NCI-H2029 treated with DMSO at 0.1 percent for 48 hours (cell line): Measurements from ENCODE around the gene U2AF2.

Experiments
- DNase-seq: peaks from one replicate; lab custom pipeline; 2025; lab: John Stamatoyannopoulos, UW

Gene U2AF2

DNA sequence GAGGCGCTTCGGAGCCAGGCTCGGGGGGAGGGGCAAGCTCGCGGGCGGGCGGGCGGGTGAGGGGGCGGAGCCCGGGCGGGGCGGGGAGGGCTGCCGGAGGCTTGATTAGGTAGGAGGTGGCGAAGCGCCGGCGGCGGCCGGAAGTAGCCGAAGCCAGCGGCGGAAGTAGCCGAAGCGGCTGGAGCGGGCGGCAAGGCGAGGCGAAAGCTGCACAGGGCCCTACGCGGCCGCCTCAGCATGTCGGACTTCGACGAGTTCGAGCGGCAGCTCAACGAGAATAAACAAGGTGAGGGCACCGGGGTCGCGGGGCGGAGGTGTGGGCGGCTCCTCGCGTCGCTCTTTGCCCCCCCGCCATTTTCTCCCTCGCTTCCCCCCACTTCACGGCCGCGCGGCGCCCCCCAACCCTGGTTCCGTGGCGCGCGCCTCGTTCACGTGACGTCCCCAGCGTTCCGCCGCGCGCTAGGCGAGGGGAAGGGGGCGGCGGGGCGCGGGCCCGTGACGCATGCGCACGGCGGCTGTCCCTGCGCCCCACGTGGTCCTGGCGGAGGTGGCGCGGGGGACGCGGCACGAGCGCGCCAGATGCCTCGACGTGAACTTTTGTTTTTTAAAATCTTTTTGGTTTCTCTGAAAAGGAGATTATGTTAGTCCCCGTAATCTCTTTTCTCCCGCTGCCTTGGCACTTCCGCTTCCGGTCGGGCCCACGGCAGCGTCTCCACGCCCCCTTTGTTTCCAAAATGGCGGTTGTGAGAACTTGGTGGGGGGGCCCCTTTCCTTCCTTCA lies at the start of gene U2AF2:
U2AF2 (plus strand) TSS at position 168 of the 780 bp plus-strand sequence; CDS start at position 238, 70 bp downstream.
- DNase-seq = peak; percentile 59

DNA sequence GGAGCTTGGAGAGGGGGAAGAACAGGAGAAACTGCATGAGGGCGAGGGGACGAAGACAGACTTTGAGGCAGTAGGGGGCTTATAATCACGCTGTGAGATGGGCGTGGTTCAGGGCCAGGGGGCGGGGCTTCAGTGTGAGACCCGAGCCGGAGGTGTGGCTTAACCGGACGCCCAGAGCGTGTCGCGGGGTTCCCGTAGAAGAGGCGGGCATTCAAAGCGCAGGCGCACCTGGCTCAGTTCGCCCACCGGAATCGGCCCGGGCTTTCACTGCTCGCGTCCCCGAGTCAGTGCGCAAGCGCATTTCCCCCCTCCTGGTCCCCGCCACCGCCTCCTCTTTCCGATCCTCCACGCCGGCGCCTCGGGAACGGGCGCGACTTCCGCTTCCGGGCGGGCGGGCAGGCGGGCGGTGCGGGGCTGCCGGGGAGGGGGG lies 49.6 kb upstream of the U2AF2 start:
- DNase-seq = peak; percentile 85

- peak; percentile 62 for DNase-seq
These were observed 49.0 kb upstream of the U2AF2 start, which contains the start of gene ZNF865 for GRCh38 chr19:55605637-55606470. Gene ZNF865, plus strand, starts transcription at chr19:55605647. Its CDS starts 7,972 bp downstream, at chr19:55613619.

DNA sequence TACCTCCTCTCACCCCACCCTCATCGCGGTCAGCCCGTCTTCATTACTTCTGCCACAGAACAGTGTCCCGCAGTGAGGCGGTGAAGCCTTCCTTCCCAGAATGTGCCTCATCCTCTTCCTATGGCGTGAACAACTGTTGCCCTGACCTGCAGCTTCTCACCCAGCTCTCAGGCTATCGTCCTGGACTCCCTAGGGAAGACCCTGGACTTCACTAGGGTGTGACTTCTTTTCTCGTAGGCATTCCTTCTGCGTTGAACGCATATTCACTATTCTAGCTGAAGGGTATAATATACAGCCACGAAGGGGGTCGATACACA lies 48.4 kb upstream of the U2AF2 start:
- no peak for DNase-seq

DNA sequence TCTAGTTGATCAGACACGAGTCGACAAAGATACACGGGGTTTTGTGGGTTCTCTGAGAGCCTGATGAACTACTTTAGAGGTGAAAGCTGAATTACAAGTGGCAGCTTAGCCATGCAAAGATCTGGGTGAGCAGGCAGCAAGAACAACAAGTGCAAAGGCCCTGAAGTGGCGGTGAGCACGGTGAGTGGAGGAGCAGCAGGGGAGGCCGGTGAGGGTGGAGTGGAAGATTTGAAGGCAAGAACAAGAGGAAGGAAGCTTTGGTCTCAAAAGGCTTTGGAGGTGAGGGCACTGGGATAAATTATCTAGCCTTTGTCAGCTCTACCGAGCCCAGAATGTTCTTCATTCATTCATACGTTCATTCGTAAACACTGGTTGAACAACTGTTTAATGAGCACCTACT lies 48.0 kb upstream of the U2AF2 start:
- DNase-seq = no peak

GRCh38 chr19:55609326-55609725 lies 45.5 kb upstream of the U2AF2 start:
- DNase-seq = no peak

- no peak for DNase-seq
These were observed 43.4 kb upstream of the U2AF2 start for GRCh38 chr19:55611300-55611982.

DNA sequence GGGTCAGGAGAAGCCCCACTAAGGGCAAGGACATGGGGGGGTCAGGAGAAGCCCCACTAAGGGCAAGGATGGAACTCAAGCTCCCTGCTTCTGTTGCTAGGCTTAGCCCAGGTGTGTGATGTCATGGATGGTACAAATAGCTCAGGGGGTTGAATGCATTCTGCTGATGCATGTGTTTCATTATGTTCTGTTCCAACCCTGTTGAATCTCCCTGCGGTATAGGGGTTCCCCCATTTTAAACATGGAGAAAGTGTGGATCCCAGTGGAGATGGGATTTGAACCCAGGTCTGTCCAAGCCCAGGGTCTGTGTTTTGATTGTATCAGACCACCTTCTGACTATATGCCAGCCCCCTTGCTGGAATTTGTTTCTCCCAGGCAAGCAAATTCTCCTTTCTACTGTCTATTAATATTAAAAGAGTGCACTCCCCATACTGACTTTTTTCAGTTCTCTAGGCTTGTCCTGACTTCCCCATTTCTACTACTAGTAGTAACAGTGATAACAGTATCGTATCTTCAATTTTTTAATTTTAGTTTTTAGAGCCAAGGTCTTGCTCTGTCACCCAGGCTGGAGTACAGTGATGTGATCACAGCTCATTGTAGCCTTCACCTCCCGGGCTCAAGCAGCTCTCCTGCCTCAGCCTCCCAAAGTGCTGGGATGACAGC lies 42.7 kb upstream of the U2AF2 start:
- DNase-seq = no peak

DNA sequence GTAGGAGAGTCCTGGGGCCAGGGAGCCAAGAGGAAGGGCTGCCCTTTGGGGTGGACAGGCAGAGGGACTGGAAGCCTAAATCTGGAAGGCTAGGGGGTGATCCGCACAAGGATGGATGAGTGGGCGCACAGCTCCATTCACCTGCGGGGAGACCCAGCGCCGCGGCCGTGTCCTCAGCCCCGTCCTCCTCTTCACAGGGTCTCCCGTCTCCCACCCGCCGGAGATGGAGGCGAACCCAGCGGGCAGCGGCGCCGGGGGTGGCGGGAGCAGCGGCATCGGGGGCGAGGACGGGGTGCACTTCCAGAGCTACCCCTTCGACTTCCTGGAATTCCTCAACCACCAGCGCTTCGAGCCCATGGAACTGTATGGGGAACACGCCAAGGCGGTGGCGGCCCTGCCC lies 41.4 kb upstream of the U2AF2 start:
- DNase-seq = no peak

- no peak for DNase-seq
These were observed 40.7 kb upstream of the U2AF2 start for GRCh38 chr19:55613930-55614710.

DNA sequence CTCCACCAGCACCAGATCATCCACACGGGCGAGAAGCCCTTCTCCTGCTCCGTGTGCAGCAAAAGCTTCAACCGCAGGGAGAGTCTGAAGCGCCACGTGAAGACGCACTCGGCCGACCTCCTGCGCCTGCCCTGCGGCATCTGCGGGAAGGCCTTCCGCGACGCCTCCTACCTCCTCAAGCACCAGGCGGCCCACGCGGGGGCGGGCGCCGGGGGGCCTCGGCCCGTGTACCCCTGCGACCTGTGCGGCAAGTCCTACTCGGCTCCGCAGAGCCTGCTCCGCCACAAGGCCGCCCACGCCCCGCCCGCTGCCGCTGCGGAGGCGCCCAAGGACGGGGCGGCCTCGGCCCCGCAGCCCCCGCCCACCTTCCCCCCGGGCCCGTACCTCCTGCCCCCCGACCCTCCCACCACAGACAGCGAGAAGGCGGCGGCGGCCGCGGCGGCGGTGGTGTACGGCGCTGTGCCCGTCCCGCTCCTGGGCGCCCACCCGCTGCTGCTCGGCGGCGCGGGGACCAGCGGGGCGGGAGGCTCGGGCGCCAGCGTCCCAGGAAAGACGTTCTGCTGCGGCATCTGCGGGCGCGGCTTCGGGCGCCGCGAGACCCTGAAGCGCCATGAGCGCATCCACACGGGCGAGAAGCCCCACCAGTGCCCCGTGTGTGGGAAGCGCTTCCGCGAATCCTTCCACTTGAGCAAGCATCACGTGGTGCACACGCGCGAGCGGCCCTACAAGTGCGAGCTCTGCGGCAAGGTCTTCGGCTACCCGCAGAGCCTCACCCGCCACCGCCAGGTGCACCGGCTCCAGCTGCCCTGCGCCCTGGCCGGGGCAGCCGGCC lies 39.9 kb upstream of the U2AF2 start:
- no peak for DNase-seq

- no peak for DNase-seq
These were observed 39.1 kb upstream of the U2AF2 start for GRCh38 chr19:55615543-55616394.

- DNase-seq = no peak
These were observed 38.4 kb upstream of the U2AF2 start for GRCh38 chr19:55616395-55616875.

GRCh38 chr19:55617426-55617825 lies 37.4 kb upstream of the U2AF2 start:
- no peak for DNase-seq

- no peak for DNase-seq
These were observed 36.4 kb upstream of the U2AF2 start for GRCh38 chr19:55618426-55618825.

- DNase-seq = no peak
These were observed 35.5 kb upstream of the U2AF2 start for GRCh38 chr19:55619286-55619685.

GRCh38 chr19:55620410-55621204 lies 34.2 kb upstream of the U2AF2 start:
- no peak for DNase-seq

DNA sequence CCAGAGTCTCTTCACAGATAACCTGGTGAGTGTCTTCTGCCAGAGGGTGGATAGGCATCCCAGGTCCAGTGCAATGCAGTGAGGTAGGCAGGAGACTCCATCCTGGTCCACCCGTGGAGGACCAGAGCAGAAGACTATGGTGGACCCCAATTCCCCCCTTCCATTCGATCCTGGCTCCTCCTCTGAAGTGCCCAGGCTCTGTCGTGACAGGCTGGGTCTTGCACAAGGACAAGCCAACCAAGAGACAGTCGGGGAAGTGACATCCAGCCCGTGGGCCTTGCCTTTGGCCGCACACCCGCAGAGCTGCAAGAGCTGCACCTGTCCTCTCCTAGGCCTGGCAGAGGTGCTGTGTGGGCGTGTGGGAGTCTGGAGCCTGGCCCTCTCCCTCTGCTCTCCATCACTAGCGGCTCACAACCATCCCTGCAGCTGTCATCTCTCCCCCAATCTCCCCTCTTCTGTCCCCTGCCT lies 33.6 kb upstream of the U2AF2 start:
- no peak for DNase-seq
